Lower lobe of right lung (tissue), 2 donors: ENCODE measurements around the gene RANBP3L. TPM values are rescaled to one million over a fixed set of nuclear protein-coding genes. Genes with fewer than 3 reads are reported as not detected.
"Not testable (repeated sequence)": the region's sequence is repeated elsewhere in the genome, so short reads cannot be mapped to it uniquely, and the experiment has no call there.

Source experiments
- ATAC-seq, 2 donors: fragments of 200-7000 bp; cut with Tn5 transposase; one replicate each; pipeline ENCODE4 v1.9.1; 2020 to 2022; ENCODE audit warnings: mild to moderate bottlenecking in 2 of 2, moderate library complexity in 2 of 2
- DNase-seq: peaks from one replicate; pipeline ENCODE4 v3.0.0-alpha.2; 2020
- H3K27ac ChIP-seq: fragments of 200-600 bp; one replicate; pipeline ENCODE4 v1.8.0; 2022
- H3K27me3 ChIP-seq: fragments of 200-600 bp; one replicate; pipeline ENCODE4 v1.8.0; 2022; ENCODE audit warnings: low read depth
- H3K36me3 ChIP-seq: fragments of 200-600 bp; one replicate; pipeline ENCODE4 v1.8.0; 2022; ENCODE audit warnings: mild to moderate bottlenecking
- H3K4me1 ChIP-seq: fragments of 200-600 bp; one replicate; pipeline ENCODE4 v1.8.0; 2022
- H3K4me3 ChIP-seq: fragments of 200-600 bp; one replicate; pipeline ENCODE4 v1.8.0; 2022; ENCODE audit warnings: mild to moderate bottlenecking
- H3K9me3 ChIP-seq: fragments of 200-600 bp; one replicate; pipeline ENCODE4 v1.8.0; 2022
- CTCF ChIP-seq: fragments of 200-600 bp; IDR thresholded peaks from one replicate; pipeline ENCODE4 v1.8.0; 2022; ENCODE audit warnings: antibody characterized with exemption, mild to moderate bottlenecking
- intact Hi-C: fragments of 100-400 bp; cut with DNase I; formaldehyde crosslinking; loops from one replicate; pipeline ENCODE4 v1.11.0; 2022
- long read RNA-seq: library from polyadenylated mRNA; unstranded; transcript quantifications from one replicate; pipeline ENCODE4 v2.0.0, GENCODE V29; 2021
- total RNA-seq: library from RNA; stranded (reverse); fragmentation: NEBNext Ultra II Directional; extraction: Animal tissue kit (Norgen Biotek cat#: 25700); gene quantifications from one replicate; pipeline ENCODE4 v1.2.1, GENCODE V29; 2021
- donor health status: DM: no; HTN: yes; CAD: no; lungs with severe emphysema.

The RANBP3L gene, protein sequence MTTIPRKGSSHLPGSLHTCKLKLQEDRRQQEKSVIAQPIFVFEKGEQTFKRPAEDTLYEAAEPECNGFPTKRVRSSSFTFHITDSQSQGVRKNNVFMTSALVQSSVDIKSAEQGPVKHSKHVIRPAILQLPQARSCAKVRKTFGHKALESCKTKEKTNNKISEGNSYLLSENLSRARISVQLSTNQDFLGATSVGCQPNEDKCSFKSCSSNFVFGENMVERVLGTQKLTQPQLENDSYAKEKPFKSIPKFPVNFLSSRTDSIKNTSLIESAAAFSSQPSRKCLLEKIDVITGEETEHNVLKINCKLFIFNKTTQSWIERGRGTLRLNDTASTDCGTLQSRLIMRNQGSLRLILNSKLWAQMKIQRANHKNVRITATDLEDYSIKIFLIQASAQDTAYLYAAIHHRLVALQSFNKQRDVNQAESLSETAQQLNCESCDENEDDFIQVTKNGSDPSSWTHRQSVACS
- total RNA-seq: 2.8 TPM
- long read RNA-seq, partial matches to known transcripts: 1 of 2 reads
- long read RNA-seq, other reads (novel, unspliced or antisense): 0 of 2 reads

DNA sequence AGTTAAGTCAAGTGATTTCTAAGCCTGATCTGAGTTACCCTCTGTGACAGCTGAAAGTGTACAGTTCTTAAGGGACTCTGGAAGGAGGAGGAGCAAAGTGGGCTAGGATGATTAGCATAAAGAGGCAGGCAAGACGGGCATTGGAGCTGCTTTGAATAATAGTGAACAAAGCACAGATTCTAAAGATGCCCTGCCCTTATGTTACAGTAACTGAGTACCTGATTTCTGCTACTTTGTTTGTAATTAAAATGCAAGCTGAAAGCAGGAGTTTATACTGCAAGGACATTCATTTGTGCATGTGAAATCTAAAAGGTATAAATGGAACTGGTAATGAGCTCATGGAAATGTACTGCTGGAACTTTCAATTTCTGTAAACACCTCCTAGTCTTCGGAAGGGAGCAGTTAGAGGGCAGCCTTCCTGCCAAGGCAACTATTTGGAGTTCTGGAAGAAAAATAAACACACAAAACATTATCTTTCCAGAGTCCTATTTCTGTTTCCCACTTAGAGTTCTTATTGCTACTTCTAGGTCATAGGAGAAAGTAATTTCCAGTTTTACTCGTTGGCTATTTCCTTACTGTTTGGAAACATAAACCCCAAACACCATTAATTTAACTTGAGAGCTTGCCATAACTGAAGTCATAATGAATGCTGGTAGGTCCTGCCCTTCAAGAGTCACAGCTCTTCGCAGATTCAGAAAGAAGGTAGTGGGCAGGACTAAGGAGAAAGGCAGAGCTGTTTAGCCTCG is at the start of gene RANBP3L:
Gene RANBP3L, minus strand, starts transcription at position 45 of the 746 bp plus-strand sequence. CDS start 486 bp downstream, outside the sequence.
- ATAC-seq: peak; percentile 75 to 88
- intact Hi-C loops: no loop called here
- Histone ChIP-seq H3K27me3 (no peaks in the 10 kb centered on the region), H3K4me1 (peaks cover 20% of the 10 kb centered on the region), H3K9me3 (no peaks in the 10 kb centered on the region), H3K27ac (peak within 1 kb of the TSS; percentile 70), H3K4me3 (peak within 1 kb of the TSS; percentile 37), H3K36me3 (no peaks in the 10 kb centered on the region)
- no peak for DNase-seq
- no peak for TF ChIP-seq CTCF

GRCh38 chr5:36346896-36347690 is 45.4 kb upstream of the RANBP3L start:
- DNase-seq (no peak), ATAC-seq (no peak)
- intact Hi-C loops: no loop called here
- H3K27ac ChIP-seq: no peak overlapping the region
- H3K36me3 ChIP-seq: no peaks in the 10 kb centered on the region
- H3K4me1 ChIP-seq: no peaks in the 10 kb centered on the region
- no peak overlapping the region for H3K4me3 ChIP-seq
- H3K27me3 ChIP-seq: no peaks in the 10 kb centered on the region
- H3K9me3 ChIP-seq: no peaks in the 10 kb centered on the region
- no peak for TF ChIP-seq CTCF

- intact Hi-C loops: no loop called here
Observed at GRCh38 chr5:36344899-36345298, 43.2 kb upstream of the RANBP3L start.

GRCh38 chr5:36341720-36342119 is 40.0 kb upstream of the RANBP3L start:
- DNase-seq, H3K27me3 ChIP-seq, H3K27ac ChIP-seq, H3K36me3 ChIP-seq, intact Hi-C loops, ATAC-seq, H3K4me3 ChIP-seq, H3K4me1 ChIP-seq, H3K9me3 ChIP-seq: not testable (repeated sequence)

More at GRCh38 chr5:36344899-36345298, 43.2 kb upstream of the RANBP3L start:
- ATAC-seq (no peak), DNase-seq (no peak)
- H3K27me3 ChIP-seq: no peaks in the 10 kb centered on the region
- H3K4me3 ChIP-seq: no peak overlapping the region
- H3K36me3 ChIP-seq: no peaks in the 10 kb centered on the region
- H3K4me1 ChIP-seq: no peaks in the 10 kb centered on the region
- no peak overlapping the region for H3K27ac ChIP-seq
- no peak for TF ChIP-seq CTCF
- no peaks in the 10 kb centered on the region for H3K9me3 ChIP-seq

DNA sequence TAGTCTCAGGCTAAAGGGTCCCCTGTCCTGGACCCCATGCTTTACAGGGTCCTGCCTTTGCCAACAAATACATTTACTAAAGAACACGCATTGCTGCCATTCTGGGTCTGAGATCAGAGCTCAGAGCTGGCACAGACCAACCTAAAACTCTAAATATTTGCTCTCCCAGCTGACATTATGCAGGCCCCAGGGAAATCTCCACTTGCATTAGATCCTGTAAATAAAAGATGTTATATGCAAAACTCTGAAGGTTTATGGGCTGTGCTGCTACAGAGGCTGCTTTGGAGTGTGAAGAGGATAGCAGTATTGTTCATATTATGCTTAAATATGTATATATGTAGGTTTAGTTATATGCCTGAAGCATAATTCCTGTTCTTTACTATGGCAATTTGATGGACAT is 35.9 kb upstream of the RANBP3L start:
- intact Hi-C loops: no loop called here
- no peaks in the 10 kb centered on the region for H3K36me3 ChIP-seq
- ATAC-seq (no peak), DNase-seq (no peak)
- H3K9me3 ChIP-seq: no peaks in the 10 kb centered on the region
- no peak overlapping the region for H3K27ac ChIP-seq
- H3K27me3 ChIP-seq: no peaks in the 10 kb centered on the region
- no peak for TF ChIP-seq CTCF
- no peaks in the 10 kb centered on the region for H3K4me1 ChIP-seq
- no peak overlapping the region for H3K4me3 ChIP-seq
